ENCODE results near the gene PLEKHA3. TPM values are rescaled to one million over a fixed set of nuclear protein-coding genes. Genes with fewer than 3 reads are reported as not detected.

PLEKHA3 gene
- total and polyA plus RNA-seq, 2 experiments from 2014 or later, result 9.1 to 32.1 TPM

GRCh38 chr2:178510384-178510783 is 30.1 kb downstream of the PLEKHA3 start:
- Histone ChIP-seq H3K9me3 (ENCODE audit: low read depth) (no peaks in the 10 kb centered on the region), H2AFZ (no peak overlapping the region), H3K27ac (no peak overlapping the region), H4K20me1 (ENCODE audit: insufficient read depth, poor library complexity, severe bottlenecking) (no peaks in the 10 kb centered on the region), H3K4me1 (ENCODE audit: insufficient read depth) (no peaks in the 10 kb centered on the region), H3K4me2 (no peak overlapping the region), H3K4me3 (no peak overlapping the region), H3K27me3 (no peaks in the 10 kb centered on the region), H3K9me2 (replicated peaks; ENCODE audit: insufficient read depth) (no peaks in the 10 kb centered on the region), H3K36me3 (replicated peaks; ENCODE audit: insufficient read depth, low read depth) (no peaks in the 10 kb centered on the region), H3K79me2 (no peaks in the 10 kb centered on the region)
- TF ChIP-seq CTCF (IDR thresholded peaks at IDR 0.05; ENCODE audit: poor library complexity), result no peak
- no peak for DNase-seq (ENCODE audit: low spot score)
- 94% methylated on average over 6 of the region's 6 CpGs for WGBS (ENCODE audit: low lambda C conversion rate, missing lambda C conversion rate)

GRCh38 chr2:178512484-178512883 is 32.2 kb downstream of the PLEKHA3 start:
- TF ChIP-seq CTCF (IDR thresholded peaks at IDR 0.05; ENCODE audit: poor library complexity), result no peak
- TF ChIP-seq EZH2 (IDR thresholded peaks at IDR 0.05; ENCODE audit: borderline replicate concordance), result no peak
- TF ChIP-seq EZH2phosphoT487 (IDR thresholded peaks at IDR 0.05; ENCODE audit: low read depth, severe bottlenecking, unreplicated experiment), result no peak
- DNase-seq (ENCODE audit: low spot score), result no peak
- H3K9me3 ChIP-seq (ENCODE audit: low read depth), result no peaks in the 10 kb centered on the region
- WGBS (ENCODE audit: low lambda C conversion rate, missing lambda C conversion rate), result 94% methylated on average over 2 of the region's 2 CpGs
- no peak overlapping the region for H3K27ac ChIP-seq
- no peaks in the 10 kb centered on the region for H3K9me2 ChIP-seq (replicated peaks; ENCODE audit: insufficient read depth)
- no peaks in the 10 kb centered on the region for H3K27me3 ChIP-seq
- H3K36me3 ChIP-seq (replicated peaks; ENCODE audit: insufficient read depth, low read depth), result no peaks in the 10 kb centered on the region
- H3K4me1 ChIP-seq (ENCODE audit: insufficient read depth), result no peaks in the 10 kb centered on the region
- H3K4me2 ChIP-seq, result no peak overlapping the region
- H2AFZ ChIP-seq, result no peak overlapping the region
- H3K4me3 ChIP-seq, result no peak overlapping the region
- H4K20me1 ChIP-seq (ENCODE audit: insufficient read depth, poor library complexity, severe bottlenecking), result no peaks in the 10 kb centered on the region
- H3K79me2 ChIP-seq, result no peaks in the 10 kb centered on the region

- Histone ChIP-seq H3K36me3 (replicated peaks; ENCODE audit: insufficient read depth, low read depth) (no peaks in the 10 kb centered on the region), H3K9me3 (ENCODE audit: low read depth) (no peaks in the 10 kb centered on the region), H3K27ac (no peak overlapping the region), H4K20me1 (ENCODE audit: insufficient read depth, poor library complexity, severe bottlenecking) (no peaks in the 10 kb centered on the region), H3K4me1 (ENCODE audit: insufficient read depth) (no peaks in the 10 kb centered on the region), H3K27me3 (no peaks in the 10 kb centered on the region), H3K4me3 (no peak overlapping the region), H2AFZ (no peak overlapping the region), H3K9me2 (replicated peaks; ENCODE audit: insufficient read depth) (no peaks in the 10 kb centered on the region), H3K4me2 (no peak overlapping the region), H3K79me2 (no peaks in the 10 kb centered on the region)
- WGBS (ENCODE audit: low lambda C conversion rate, missing lambda C conversion rate), result over 99% methylated on average over 4 of the region's 4 CpGs
- no peak for DNase-seq (ENCODE audit: low spot score)
- TF ChIP-seq EZH2phosphoT487 (IDR thresholded peaks at IDR 0.05; ENCODE audit: low read depth, severe bottlenecking, unreplicated experiment), result no peak
- no peak for TF ChIP-seq CTCF (IDR thresholded peaks at IDR 0.05; ENCODE audit: poor library complexity)
- TF ChIP-seq EZH2 (IDR thresholded peaks at IDR 0.05; ENCODE audit: borderline replicate concordance), result no peak
Observed at GRCh38 chr2:178513876-178514275, 33.6 kb downstream of the PLEKHA3 start.

GRCh38 chr2:178514664-178515063 is 34.4 kb downstream of the PLEKHA3 start:
- H3K9me2 ChIP-seq (replicated peaks; ENCODE audit: insufficient read depth), result no peaks in the 10 kb centered on the region
- no peak for DNase-seq (ENCODE audit: low spot score)
- H3K36me3 ChIP-seq (replicated peaks; ENCODE audit: insufficient read depth, low read depth), result no peaks in the 10 kb centered on the region
- H3K9me3 ChIP-seq (ENCODE audit: low read depth), result no peaks in the 10 kb centered on the region
- H3K27ac ChIP-seq, result no peak overlapping the region
- WGBS (ENCODE audit: low lambda C conversion rate, missing lambda C conversion rate), result 100% methylated on average over 2 of the region's 2 CpGs
- H3K4me2 ChIP-seq, result no peak overlapping the region
- H2AFZ ChIP-seq, result no peak overlapping the region
- TF ChIP-seq EZH2phosphoT487 (IDR thresholded peaks at IDR 0.05; ENCODE audit: low read depth, severe bottlenecking, unreplicated experiment) (no peak), CTCF (IDR thresholded peaks at IDR 0.05; ENCODE audit: poor library complexity) (no peak), EZH2 (IDR thresholded peaks at IDR 0.05; ENCODE audit: borderline replicate concordance) (no peak)
- no peaks in the 10 kb centered on the region for H3K79me2 ChIP-seq
- no peaks in the 10 kb centered on the region for H3K27me3 ChIP-seq
- no peaks in the 10 kb centered on the region for H4K20me1 ChIP-seq (ENCODE audit: insufficient read depth, poor library complexity, severe bottlenecking)
- no peaks in the 10 kb centered on the region for H3K4me1 ChIP-seq (ENCODE audit: insufficient read depth)
- no peak overlapping the region for H3K4me3 ChIP-seq
